RWPE2 (cell line): ENCODE data around the gene EHHADH.

Experiments used
- ATAC-seq: fragments of 200-7000 bp; cut with Tn5 transposase; 3 replicates; pipeline ENCODE4 v1.9.1; 2021; ENCODE audit warnings: low read depth
- DNase-seq: peaks from one replicate; pipeline ENCODE4 v3.0.0-alpha.2; 2020; ENCODE audit warnings: low spot score
- H3K27ac ChIP-seq: fragments of 450-650 bp; 2 replicates; pipeline ENCODE4 v1.5.1; 2017; ENCODE audit warnings: mild to moderate bottlenecking; ENCODE audit not compliant: poor library complexity, severe bottlenecking
- H3K27me3 ChIP-seq: fragments of 250-450 bp; sonication (Bioruptor Pico); 2 replicates; pipeline ENCODE4 v1.5.1; 2021; ENCODE audit warnings: mild to moderate bottlenecking, moderate library complexity; ENCODE audit not compliant: insufficient read depth, poor library complexity, severe bottlenecking
- H3K36me3 ChIP-seq: fragments of 250-450 bp; sonication (Bioruptor Pico); 2 replicates; pipeline ENCODE4 v1.5.1; 2020; ENCODE audit warnings: low read depth, mild to moderate bottlenecking, moderate library complexity
- H3K4me1 ChIP-seq: fragments of 250-450 bp; sonication (Bioruptor Pico); 2 replicates; pipeline ENCODE4 v1.5.1; 2021; ENCODE audit warnings: mild to moderate bottlenecking, moderate library complexity; ENCODE audit not compliant: insufficient read depth, poor library complexity, severe bottlenecking
- H3K4me3 ChIP-seq: fragments of 250-450 bp; sonication (Bioruptor Pico); 2 replicates; pipeline ENCODE4 v1.5.1; 2021; ENCODE audit warnings: mild to moderate bottlenecking, moderate library complexity; ENCODE audit not compliant: severe bottlenecking
- H3K9me3 ChIP-seq: fragments of 250-450 bp; sonication (Bioruptor Pico); 2 replicates; pipeline ENCODE4 v1.5.1; 2021; ENCODE audit warnings: mild to moderate bottlenecking, moderate library complexity; ENCODE audit not compliant: severe bottlenecking
- TF ChIP-seq, protein P1 (sequence below): fragments of 450-650 bp; IDR thresholded peaks from one replicate; pipeline ENCODE4 v1.5.1; 2017; ENCODE audit warnings: mild to moderate bottlenecking, moderate library complexity; ENCODE audit not compliant: poor library complexity, severe bottlenecking

EHHADH gene

DNA sequence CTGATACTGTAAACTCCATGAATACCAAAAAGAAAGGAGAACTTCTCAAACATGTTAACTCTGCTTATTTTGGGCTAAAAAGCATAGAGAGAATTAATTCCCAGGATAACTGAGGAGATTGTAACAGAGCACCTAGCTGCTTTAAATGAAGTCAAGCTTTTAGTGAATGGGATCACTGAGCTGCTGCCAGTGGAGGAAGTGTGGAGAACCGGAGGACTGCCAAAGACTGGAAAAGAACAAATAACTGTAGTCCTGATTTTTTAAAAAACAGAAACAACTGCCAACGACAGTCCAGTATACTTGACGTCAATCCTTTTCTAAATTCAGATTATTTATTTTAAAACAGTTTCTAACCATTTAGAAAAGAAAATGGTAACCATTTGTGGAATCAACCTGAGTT, 104.3 kb downstream of the EHHADH start:
- H3K4me3 ChIP-seq = no peak overlapping the region
- no peak overlapping the region for H3K27ac ChIP-seq
- peaks cover 91% of the 10 kb centered on the region for H3K27me3 ChIP-seq
- TF ChIP-seq, protein P1, sequence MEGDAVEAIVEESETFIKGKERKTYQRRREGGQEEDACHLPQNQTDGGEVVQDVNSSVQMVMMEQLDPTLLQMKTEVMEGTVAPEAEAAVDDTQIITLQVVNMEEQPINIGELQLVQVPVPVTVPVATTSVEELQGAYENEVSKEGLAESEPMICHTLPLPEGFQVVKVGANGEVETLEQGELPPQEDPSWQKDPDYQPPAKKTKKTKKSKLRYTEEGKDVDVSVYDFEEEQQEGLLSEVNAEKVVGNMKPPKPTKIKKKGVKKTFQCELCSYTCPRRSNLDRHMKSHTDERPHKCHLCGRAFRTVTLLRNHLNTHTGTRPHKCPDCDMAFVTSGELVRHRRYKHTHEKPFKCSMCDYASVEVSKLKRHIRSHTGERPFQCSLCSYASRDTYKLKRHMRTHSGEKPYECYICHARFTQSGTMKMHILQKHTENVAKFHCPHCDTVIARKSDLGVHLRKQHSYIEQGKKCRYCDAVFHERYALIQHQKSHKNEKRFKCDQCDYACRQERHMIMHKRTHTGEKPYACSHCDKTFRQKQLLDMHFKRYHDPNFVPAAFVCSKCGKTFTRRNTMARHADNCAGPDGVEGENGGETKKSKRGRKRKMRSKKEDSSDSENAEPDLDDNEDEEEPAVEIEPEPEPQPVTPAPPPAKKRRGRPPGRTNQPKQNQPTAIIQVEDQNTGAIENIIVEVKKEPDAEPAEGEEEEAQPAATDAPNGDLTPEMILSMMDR = no peak
- ATAC-seq (no peak), DNase-seq (no peak)
- no peaks in the 10 kb centered on the region for H3K4me1 ChIP-seq
- no peaks in the 10 kb centered on the region for H3K36me3 ChIP-seq
- H3K9me3 ChIP-seq = no peaks in the 10 kb centered on the region

DNA sequence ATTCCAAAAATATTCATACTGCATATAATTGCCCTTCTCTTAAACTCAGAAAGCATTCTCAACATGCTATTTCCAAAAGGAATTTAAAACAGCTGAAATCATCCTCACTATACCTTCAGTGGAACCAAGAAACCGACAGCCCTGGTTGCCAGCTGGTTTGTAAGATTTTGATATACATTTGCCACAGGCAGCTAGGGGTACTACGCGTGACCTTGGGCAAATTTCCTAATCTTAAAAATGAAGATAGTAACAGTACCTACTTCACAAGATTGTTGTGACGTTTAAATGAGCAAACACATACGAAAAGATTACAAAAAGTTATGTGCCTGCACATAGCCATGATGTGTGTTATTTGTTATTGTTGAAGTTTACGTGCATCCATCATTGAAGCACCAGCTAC, 108.3 kb downstream of the EHHADH start:
- DNase-seq (no peak), ATAC-seq (no peak)

DNA sequence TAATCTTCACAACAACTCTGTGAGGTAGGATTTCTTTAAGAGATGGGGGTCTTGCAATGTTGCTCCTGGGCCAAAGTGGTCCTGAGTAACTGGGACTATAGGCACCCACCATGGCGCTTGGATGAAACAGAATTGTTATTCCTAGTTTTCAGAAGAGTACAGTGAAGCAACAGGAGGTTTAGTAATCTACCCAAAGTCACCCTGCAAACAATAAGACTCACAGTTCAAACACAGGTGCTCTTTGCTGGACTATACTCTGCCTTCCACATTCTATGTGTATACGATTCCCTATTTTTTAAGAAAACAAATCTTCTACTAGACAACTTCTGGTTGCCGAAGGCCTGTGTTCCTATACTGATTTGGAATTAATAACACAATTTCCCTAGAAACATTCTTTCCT, 109.1 kb downstream of the EHHADH start:
- Histone ChIP-seq H3K4me3 (no peak overlapping the region), H3K36me3 (no peaks in the 10 kb centered on the region), H3K27ac (no peak overlapping the region), H3K4me1 (no peaks in the 10 kb centered on the region), H3K27me3 (peaks cover 63% of the 10 kb centered on the region), H3K9me3 (no peaks in the 10 kb centered on the region)
- TF ChIP-seq, protein P1 = no peak
- DNase-seq (no peak), ATAC-seq (no peak)

More for the DNA sequence above, 108.3 kb downstream of the EHHADH start:
- TF ChIP-seq, protein P1 = no peak
- Histone ChIP-seq H3K9me3 (no peaks in the 10 kb centered on the region), H3K36me3 (no peaks in the 10 kb centered on the region), H3K4me1 (no peaks in the 10 kb centered on the region), H3K27me3 (peaks cover 70% of the 10 kb centered on the region), H3K4me3 (no peak overlapping the region), H3K27ac (no peak overlapping the region)
